ENCODE data around the gene MED27.

Gene MED27

DNA sequence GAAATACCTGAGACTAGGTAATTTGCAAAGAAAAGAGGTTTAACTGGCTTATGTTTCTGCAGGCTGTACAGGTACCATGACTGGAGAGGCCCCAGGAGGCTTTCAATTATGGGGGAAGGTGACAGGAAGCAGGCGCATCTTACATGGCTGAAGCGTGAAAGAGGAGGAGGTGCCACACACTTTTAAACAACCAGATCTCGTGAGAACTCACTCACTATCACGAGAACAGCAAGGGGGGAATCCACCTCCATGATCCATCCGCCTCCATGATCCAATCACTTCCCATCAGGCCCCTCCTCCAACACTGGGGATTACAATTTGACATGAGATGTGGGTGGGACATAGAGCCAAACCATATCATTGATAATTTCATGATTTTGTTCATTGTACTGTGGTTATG lies 2.5 kb upstream of the MED27 start:
- DNase-seq: no peak
- H3K27me3 Mint-ChIP-seq (ENCODE audit: low read depth, poor library complexity): peaks cover 46% of the 10 kb centered on the region
- peaks cover 6% of the 10 kb centered on the region for H3K9me3 Mint-ChIP-seq
- TF ChIP-seq, protein P1, sequence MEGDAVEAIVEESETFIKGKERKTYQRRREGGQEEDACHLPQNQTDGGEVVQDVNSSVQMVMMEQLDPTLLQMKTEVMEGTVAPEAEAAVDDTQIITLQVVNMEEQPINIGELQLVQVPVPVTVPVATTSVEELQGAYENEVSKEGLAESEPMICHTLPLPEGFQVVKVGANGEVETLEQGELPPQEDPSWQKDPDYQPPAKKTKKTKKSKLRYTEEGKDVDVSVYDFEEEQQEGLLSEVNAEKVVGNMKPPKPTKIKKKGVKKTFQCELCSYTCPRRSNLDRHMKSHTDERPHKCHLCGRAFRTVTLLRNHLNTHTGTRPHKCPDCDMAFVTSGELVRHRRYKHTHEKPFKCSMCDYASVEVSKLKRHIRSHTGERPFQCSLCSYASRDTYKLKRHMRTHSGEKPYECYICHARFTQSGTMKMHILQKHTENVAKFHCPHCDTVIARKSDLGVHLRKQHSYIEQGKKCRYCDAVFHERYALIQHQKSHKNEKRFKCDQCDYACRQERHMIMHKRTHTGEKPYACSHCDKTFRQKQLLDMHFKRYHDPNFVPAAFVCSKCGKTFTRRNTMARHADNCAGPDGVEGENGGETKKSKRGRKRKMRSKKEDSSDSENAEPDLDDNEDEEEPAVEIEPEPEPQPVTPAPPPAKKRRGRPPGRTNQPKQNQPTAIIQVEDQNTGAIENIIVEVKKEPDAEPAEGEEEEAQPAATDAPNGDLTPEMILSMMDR (IDR thresholded peaks at IDR 0.05): no peak
- no peak overlapping the region for H3K27ac Mint-ChIP-seq
- H3K4me1 Mint-ChIP-seq: peaks cover 25% of the 10 kb centered on the region
- H3K4me3 Mint-ChIP-seq: no peak overlapping the region
- no peaks in the 10 kb centered on the region for H3K36me3 Mint-ChIP-seq (ENCODE audit: low read depth)

DNA sequence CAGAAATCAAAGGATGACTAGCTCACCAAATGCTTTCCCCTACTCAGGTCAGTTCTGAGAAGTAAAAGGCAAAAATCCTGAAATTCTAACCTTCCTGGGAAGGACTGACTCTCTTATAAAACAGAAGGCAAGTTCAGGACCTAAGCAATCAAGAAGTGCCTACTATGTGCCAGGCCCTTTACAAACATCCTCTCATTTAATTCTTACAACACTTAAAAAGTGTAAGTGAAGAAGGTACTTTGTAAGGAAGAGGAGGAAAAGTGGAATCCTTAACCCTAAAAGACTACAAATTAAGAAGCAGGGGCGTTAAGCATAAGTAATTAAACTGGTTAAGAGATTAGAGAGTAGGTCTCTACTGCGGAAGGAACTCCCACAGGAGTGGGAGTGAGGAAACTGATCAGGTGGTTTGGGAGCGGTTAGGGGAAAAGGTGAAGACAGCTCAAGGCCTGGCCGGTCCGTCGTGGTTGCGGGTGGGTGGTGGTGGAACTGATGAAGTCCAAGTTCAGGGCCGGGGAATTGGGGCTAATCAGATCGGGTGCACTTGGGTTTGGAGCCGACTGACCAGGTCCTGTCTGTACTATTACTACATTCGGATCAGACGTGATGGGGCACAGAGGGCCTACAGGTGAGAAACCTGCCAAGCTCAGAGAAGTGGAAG lies 839 bp downstream of the MED27 start:
- Mint-ChIP-seq H3K36me3 (ENCODE audit: low read depth) (peaks cover 11% of the 10 kb centered on the region), H3K4me1 (peaks cover 52% of the 10 kb centered on the region), H3K27me3 (ENCODE audit: low read depth, poor library complexity) (peaks cover 22% of the 10 kb centered on the region), H3K9me3 (peaks cover 6% of the 10 kb centered on the region), H3K4me3 (peak overlapping the region; percentile 99), H3K27ac (peak overlapping the region; percentile 84)
- peak; percentile 13 for DNase-seq
- TF ChIP-seq, protein P1 (IDR thresholded peaks at IDR 0.05): no peak

DNA sequence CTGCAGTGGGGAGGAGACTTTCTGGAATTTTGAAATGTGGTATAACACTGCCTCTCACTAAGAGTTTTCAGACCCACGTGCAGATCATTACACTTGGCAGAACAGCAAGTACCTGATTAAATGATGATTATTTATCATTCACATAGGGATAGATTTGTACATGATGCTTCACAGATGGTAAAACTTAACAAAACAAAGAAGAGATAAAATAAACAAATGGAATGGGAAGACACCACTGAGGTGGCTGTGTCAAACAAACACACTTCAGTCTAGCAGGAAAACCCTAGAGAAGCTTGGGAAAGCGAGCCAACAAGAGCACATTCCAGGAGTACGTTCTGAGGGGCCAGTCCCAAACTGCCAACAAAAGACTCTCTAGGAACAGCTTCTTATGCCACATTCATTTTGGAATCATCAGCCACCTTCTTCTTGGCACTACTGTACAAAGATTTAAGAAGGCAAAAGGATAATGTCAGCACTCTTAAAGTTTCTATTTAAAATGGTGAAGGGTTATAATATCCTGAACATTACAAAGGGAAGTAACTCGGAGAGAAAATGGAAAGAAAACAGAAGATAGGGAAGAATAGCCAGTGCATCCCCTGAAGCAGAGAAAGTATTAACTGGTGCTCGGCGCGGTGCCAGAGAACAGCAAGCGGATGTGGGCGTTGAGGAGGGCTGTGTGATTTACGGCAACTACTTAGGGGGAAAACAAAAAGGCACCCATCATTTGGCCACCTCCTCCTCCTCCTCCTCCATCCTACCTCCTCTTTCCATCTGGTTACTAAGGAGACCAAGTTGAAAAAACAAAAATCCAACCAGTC lies 1.6 kb downstream of the MED27 start:
- peak; percentile 44 for DNase-seq
- Mint-ChIP-seq H3K4me1 (peaks cover 52% of the 10 kb centered on the region), H3K27me3 (ENCODE audit: low read depth, poor library complexity) (peaks cover 18% of the 10 kb centered on the region), H3K4me3 (peak overlapping the region; percentile 99), H3K9me3 (peaks cover 6% of the 10 kb centered on the region), H3K27ac (peak overlapping the region; percentile 84), H3K36me3 (ENCODE audit: low read depth) (peaks cover 15% of the 10 kb centered on the region)
- TF ChIP-seq, protein P1 (IDR thresholded peaks at IDR 0.05): no peak

DNA sequence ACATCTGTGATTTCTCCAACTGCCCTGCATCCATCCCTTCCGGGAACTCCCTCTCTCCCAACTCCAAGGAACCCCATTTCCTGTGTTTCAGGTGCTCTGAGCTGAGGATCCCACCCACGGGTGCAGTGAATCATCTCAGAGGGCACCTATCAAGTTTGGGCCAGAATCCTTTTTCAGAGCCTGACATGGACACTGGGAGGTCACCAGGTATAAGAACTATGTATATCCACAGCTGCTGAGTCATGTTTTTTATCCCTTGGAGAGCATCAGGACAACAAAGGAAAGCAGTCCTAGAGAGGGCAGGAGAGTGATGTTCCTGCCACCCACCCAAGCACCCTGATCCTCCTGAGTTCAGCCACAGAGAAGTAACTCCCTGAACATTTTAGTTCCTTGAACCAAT lies 3.8 kb downstream of the MED27 start:
- no peak for DNase-seq
- H3K4me1 Mint-ChIP-seq: peaks cover 52% of the 10 kb centered on the region
- H3K36me3 Mint-ChIP-seq (ENCODE audit: low read depth): peaks cover 37% of the 10 kb centered on the region
- TF ChIP-seq, protein P1 (IDR thresholded peaks at IDR 0.05): no peak
- no peak overlapping the region for H3K4me3 Mint-ChIP-seq
- H3K27ac Mint-ChIP-seq: peak overlapping the region; percentile 34
- H3K27me3 Mint-ChIP-seq (ENCODE audit: low read depth, poor library complexity): peaks cover 6% of the 10 kb centered on the region
- no peaks in the 10 kb centered on the region for H3K9me3 Mint-ChIP-seq

DNA sequence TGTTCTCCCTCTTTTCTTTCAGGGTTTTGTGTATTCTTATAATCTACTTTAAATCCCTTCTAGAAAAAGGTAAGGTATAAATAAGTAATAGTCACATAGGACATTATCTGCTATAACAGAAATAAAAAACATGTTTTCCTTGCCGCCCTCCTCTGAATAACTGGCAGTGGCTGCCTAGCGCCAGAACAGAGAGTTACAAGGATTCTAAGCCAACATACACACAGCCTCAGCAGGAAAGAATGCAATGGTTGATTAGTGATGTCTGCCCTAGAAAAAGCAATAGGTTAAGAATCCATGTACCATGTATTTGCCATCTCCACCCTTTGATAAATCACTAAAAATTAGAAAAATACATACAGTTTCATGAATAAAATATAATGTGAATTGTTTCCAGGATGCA lies 4.9 kb downstream of the MED27 start:
- Mint-ChIP-seq H3K27me3 (ENCODE audit: low read depth, poor library complexity) (peaks cover 1% of the 10 kb centered on the region), H3K27ac (no peak overlapping the region), H3K36me3 (ENCODE audit: low read depth) (peaks cover 39% of the 10 kb centered on the region), H3K4me3 (no peak overlapping the region), H3K9me3 (no peaks in the 10 kb centered on the region), H3K4me1 (peaks cover 49% of the 10 kb centered on the region)
- no peak for DNase-seq
- TF ChIP-seq, protein P1 (IDR thresholded peaks at IDR 0.05): no peak
